K562 (cell line): ENCODE data around the gene SND1. TPM values are rescaled to one million over a fixed set of nuclear protein-coding genes. Genes with fewer than 3 reads are reported as not detected.
A peak's percentile ranks its signal among the peaks of the same experiment; 100 is the strongest.
"Not testable (repeated sequence)": the region's sequence is repeated elsewhere in the genome, so short reads cannot be mapped to it uniquely, and the experiment has no call there.

Experiments
- ATAC-seq: fragments of 200-7000 bp; cut with Tn5 transposase; 3 replicates; pipeline ENCODE4 v1.9.1; 2020; ENCODE audit warnings: moderate library complexity
- BruUV-seq: library from RNA; stranded (reverse); fragments of 400-500 nt; replicated peaks from 2 replicates; lab custom pipeline; 2021; lab: Mats Ljungman, UMichigan
- CTCF ChIA-PET: fragments of 300-600 bp; formaldehyde crosslinking; extraction: SDS; loops from one replicate; lab custom pipeline; 2021; ENCODE audit warnings: low intra/inter-chr PET ratio; lab: Yijun Ruan, JAX
- POLR2A ChIA-PET: fragments of 300-600, 350-650 bp; sonication (Branson Sonifier 250); formaldehyde crosslinking; extraction: SDS; loops from one replicate; lab custom pipeline; 2021; ENCODE audit warnings: antibody characterized with exemption, inconsistent platforms; lab: Yijun Ruan, JAX
- DNase-seq, 4 experiments: peaks; one replicate each; pipeline versions ENCODE4 v3.0.0 to v3.0.0-alpha.2; 2011 to 2018; ENCODE audit warnings: low spot score in 3 of 4, mixed read lengths in 3 of 4; ENCODE audit errors: extremely low read depth in 1 of 4
- FAIRE-seq: peaks from 2 replicates; lab custom pipeline; 2011; peaks lifted over from hg19 to GRCh38; lab: Jason Lieb, UNC
- H2AFZ ChIP-seq: 2 replicates; pipeline ENCODE4 v1.6.0; 2011; ENCODE audit warnings: low read depth, low read length, control low read depth, inconsistent platforms
- H3K27ac ChIP-seq: fragments of 200-600 bp; 3 replicates; pipeline ENCODE4 v1.8.0; 2011; ENCODE audit warnings: low read depth, mild to moderate bottlenecking, control low read depth, inconsistent platforms, low read length, moderate library complexity, mixed read lengths; ENCODE audit errors: extremely low read depth
- H3K27me3 ChIP-seq, 2 experiments: fragments of 300-600 bp in 1 of 2; 2 replicates in 1 of 2; 3 replicates in 1 of 2; pipeline versions ENCODE4 v1.6.0 to v1.8.0; 2011; ENCODE audit warnings: inconsistent platforms in 2 of 2, low read length in 2 of 2, mild to moderate bottlenecking in 1 of 2, mixed read lengths in 1 of 2, moderate library complexity in 1 of 2; ENCODE audit not compliant: control insufficient read depth in 2 of 2, insufficient read depth in 2 of 2
- H3K36me3 ChIP-seq: fragments of 300-600 bp; 3 replicates; pipeline ENCODE4 v1.8.0; 2011; ENCODE audit warnings: mild to moderate bottlenecking, low read length, inconsistent platforms; ENCODE audit not compliant: control insufficient read depth, insufficient read depth
- H3K4me1 ChIP-seq, 2 experiments: fragments of 200-600 bp in 1 of 2; replicated peaks in 1 of 2; 2 replicates in 1 of 2; 3 replicates in 1 of 2; pipeline versions ENCODE4 v1.5.1 to v1.8.0; 2011; ENCODE audit warnings: inconsistent platforms in 2 of 2, low read length in 2 of 2, mild to moderate bottlenecking in 1 of 2, mixed read lengths in 1 of 2, moderate library complexity in 1 of 2; ENCODE audit not compliant: control insufficient read depth in 2 of 2, insufficient read depth in 2 of 2
- H3K4me2 ChIP-seq: 2 replicates; pipeline ENCODE4 v1.6.1; 2011; ENCODE audit warnings: low read length, control low read depth, inconsistent platforms, mixed read lengths; ENCODE audit not compliant: insufficient read depth
- H3K4me3 ChIP-seq: fragments of 200-600 bp; sonication (generic), shearing (Covaris generic); 2 replicates; pipeline ENCODE4 v1.5.1; 2016; ENCODE audit warnings: control low read depth, inconsistent platforms
- H3K79me2 ChIP-seq: fragments of 200-600 bp; 3 replicates; pipeline ENCODE4 v1.8.0; 2011; ENCODE audit warnings: low read length, inconsistent platforms; ENCODE audit not compliant: control insufficient read depth, insufficient read depth
- H3K9ac ChIP-seq, 2 experiments: 2 replicates each; pipeline versions ENCODE4 v1.6.0 to v1.6.1; 2011; ENCODE audit warnings: low read depth in 2 of 2, low read length in 2 of 2, control low read depth in 1 of 2, inconsistent platforms in 1 of 2, mild to moderate bottlenecking in 1 of 2, mixed read lengths in 1 of 2; ENCODE audit not compliant: insufficient read depth in 1 of 2
- H3K9me1 ChIP-seq: one replicate; pipeline ENCODE4 v1.6.0; 2011; ENCODE audit warnings: inconsistent platforms, mild to moderate bottlenecking, low read length, moderate library complexity; ENCODE audit not compliant: control insufficient read depth, insufficient read depth
- H3K9me3 ChIP-seq: replicated peaks from 2 replicates; pipeline ENCODE4 v1.5.1; 2011; ENCODE audit warnings: low read depth, low read length, inconsistent platforms; ENCODE audit not compliant: control insufficient read depth, insufficient read depth
- H4K20me1 ChIP-seq: replicated peaks from 2 replicates; pipeline ENCODE4 v1.6.1; 2011; ENCODE audit warnings: low read length, inconsistent platforms, mixed read lengths; ENCODE audit not compliant: control insufficient read depth, insufficient read depth
- ESRRA ChIP-seq: fragments of 450-650 bp; IDR thresholded peaks from 2 replicates; pipeline ENCODE4 v1.6.1; 2014; ENCODE audit warnings: low read depth, mild to moderate bottlenecking, moderate library complexity, borderline replicate concordance
- FUS ChIP-seq: fragments of 200-400 bp; formaldehyde crosslinking; optimal IDR thresholded peaks from 2 replicates; pipeline ENCODE3; 2017; ENCODE audit warnings: low read depth, low read length
- POLR2G ChIP-seq: fragments of 200-400 bp; formaldehyde crosslinking; IDR thresholded peaks from 2 replicates; pipeline ENCODE4 v1.6.1; 2017; ENCODE audit warnings: low read depth, mild to moderate bottlenecking, antibody characterized with exemption, low read length, moderate library complexity
- WGBS: fragments of 100-300 bp; shearing (Covaris generic); methylation state at CpG from one replicate; pipeline ENCODE4 v1.1.6; 2016; ENCODE audit warnings: low coverage, mixed read lengths; ENCODE audit not compliant: insufficient coverage; ENCODE audit errors: missing lambda C conversion rate; 5-methylcytosine and 5-hydroxymethylcytosine counted together
- in situ Hi-C: fragments of 300-500 bp; cut with MboI; formaldehyde crosslinking; loops from 4 replicates; pipeline ENCODE4 v1.15.0; 2018; ENCODE audit warnings: inconsistent platforms, mixed read lengths
- intact Hi-C: fragments of 100-400 bp; cut with micrococcal nuclease; formaldehyde crosslinking; loops from 2 replicates; pipeline ENCODE4 v1.14.2; 2022
- polyA plus RNA-seq, 8 experiments: library from polyadenylated mRNA; depleted of rRNA in 4 of 8; stranded (reverse) in 5 of 8; unstranded in 3 of 8; fragments of >200 nt; fragmentation: Nextera tagmentation in 2 of 8; fragmentation: Illumina TruSeq in 1 of 8; extraction: Ambion mirVana in 2 of 8; extraction: Trizol in 1 of 8; gene quantifications; 2 replicates each; pipeline versions ENCODE4 v1.2.1 to v1.2.3, GENCODE V29; 2011 to 2014; ENCODE audit warnings: inconsistent platforms in 1 of 8, missing spikeins in 1 of 8
- total RNA-seq, 7 experiments: library from RNA; depleted of rRNA in 6 of 7; stranded (reverse); fragments of >200 nt in 6 of 7; fragmentation: Illumina TruSeq in 2 of 7; extraction: Trizol in 2 of 7; gene quantifications; 2 replicates each; pipeline versions ENCODE4 v1.2.1 to v1.2.3, GENCODE V29; 2011 to 2021; ENCODE audit warnings: low replicate concordance in 1 of 7
- TF ChIP-seq, protein P1 (sequence below): IDR thresholded peaks from 2 replicates; pipeline ENCODE4 v1.6.1; 2014; ENCODE audit warnings: antibody characterized with exemption

Gene SND1
- total and polyA plus RNA-seq, 9 of the 15 experiments (the other 6 are each of a cell fraction or from before 2014, with no cell fraction given), result 46.5 to 307 (median 191) TPM

GRCh38 chr7:128108641-128109423 lies 456.8 kb downstream of the SND1 start (continued):
- TF ChIP-seq POLR2G (no peak), FUS (no peak)

DNA sequence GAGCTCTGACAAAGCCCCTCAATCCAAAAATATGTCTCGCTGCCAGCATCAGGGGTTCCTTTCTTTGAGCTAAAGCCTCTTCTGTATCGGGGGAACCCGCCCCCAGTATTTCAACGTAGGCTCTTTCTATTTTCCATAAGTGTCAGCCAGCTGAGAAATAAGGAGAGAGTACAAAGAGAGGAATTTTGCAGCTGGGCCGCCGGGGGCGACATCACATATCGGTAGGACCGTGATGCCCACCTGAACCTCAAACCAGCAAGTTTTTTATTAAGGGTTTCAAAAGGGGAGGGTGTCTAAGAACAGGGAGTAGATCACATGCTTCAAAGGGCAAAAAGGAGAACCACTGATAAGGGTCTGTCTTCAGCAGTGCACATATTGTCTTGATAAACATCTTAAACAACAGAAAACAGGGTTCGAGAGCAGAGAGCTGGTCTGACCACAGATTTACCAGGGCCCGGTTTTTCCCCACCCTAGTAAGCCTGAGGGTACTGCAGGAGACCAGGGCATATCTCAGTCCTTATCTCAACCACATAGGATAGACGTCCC lies 457.5 kb downstream of the SND1 start:
- in situ Hi-C loops, CTCF ChIA-PET, FAIRE-seq, H3K27ac ChIP-seq, H3K4me1 ChIP-seq, H3K4me3 ChIP-seq, H4K20me1 ChIP-seq, H3K9me3 ChIP-seq, H3K9ac ChIP-seq, intact Hi-C loops, H2AFZ ChIP-seq, H3K9me1 ChIP-seq, ATAC-seq, H3K79me2 ChIP-seq, H3K4me2 ChIP-seq, BruUV-seq, DNase-seq, H3K36me3 ChIP-seq: not testable (repeated sequence)
- TF ChIP-seq, protein P1, sequence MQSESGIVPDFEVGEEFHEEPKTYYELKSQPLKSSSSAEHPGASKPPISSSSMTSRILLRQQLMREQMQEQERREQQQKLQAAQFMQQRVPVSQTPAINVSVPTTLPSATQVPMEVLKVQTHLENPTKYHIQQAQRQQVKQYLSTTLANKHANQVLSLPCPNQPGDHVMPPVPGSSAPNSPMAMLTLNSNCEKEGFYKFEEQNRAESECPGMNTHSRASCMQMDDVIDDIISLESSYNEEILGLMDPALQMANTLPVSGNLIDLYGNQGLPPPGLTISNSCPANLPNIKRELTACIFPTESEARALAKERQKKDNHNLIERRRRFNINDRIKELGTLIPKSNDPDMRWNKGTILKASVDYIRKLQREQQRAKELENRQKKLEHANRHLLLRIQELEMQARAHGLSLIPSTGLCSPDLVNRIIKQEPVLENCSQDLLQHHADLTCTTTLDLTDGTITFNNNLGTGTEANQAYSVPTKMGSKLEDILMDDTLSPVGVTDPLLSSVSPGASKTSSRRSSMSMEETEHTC, result 0 out of 2 replicates have a peak, but pooled peaks have one; percentile 24
- peak; percentile 73 for TF ChIP-seq ESRRA
- H3K27me3 ChIP-seq, result peaks cover 32 to 69% of the 10 kb centered on the region in 2 experiments; a peak in 4 of 5 replicates
- 3% methylated on average over 12 of the region's 12 CpGs for WGBS
- POLR2A ChIA-PET, result interaction anchor here (0.7 to 1.0 kb wide), 2 partner anchors 16 to 62 kb away, joined by 3 read pairs; no protein-coding TSS in a partner anchor
